ENCODE data around the gene CATSPER3.

CATSPER3 gene

GRCh38 chr5:135034236-135034962, 66.7 kb downstream of the CATSPER3 start:
- no peaks in the 10 kb centered on the region for H3K9me3 ChIP-seq (ENCODE audit: insufficient read depth, low read depth, low read length)
- peak overlapping the region; percentile 69 for H3K4me2 ChIP-seq (ENCODE audit: low read depth, low read length, poor library complexity, severe bottlenecking)
- peaks cover 55% of the 10 kb centered on the region for H3K79me2 ChIP-seq (ENCODE audit: insufficient read depth, low read length)
- H4K20me1 ChIP-seq (ENCODE audit: insufficient read depth, low read length, poor library complexity, severe bottlenecking): peaks cover 17% of the 10 kb centered on the region
- H3K4me1 ChIP-seq (ENCODE audit: insufficient read depth, low read length, poor library complexity, severe bottlenecking): peaks cover 17% of the 10 kb centered on the region
- H3K9me2 ChIP-seq (replicated peaks; ENCODE audit: low read depth, low read length): no peaks in the 10 kb centered on the region
- H3F3A ChIP-seq (ENCODE audit: low read depth): no peaks in the 10 kb centered on the region
- no peaks in the 10 kb centered on the region for H3K36me3 ChIP-seq (ENCODE audit: insufficient read depth, low read length)
- peak overlapping the region; percentile 79; the same call in 1 of the 2 replicates for H2AFZ ChIP-seq (ENCODE audit: low read length)
- peak overlapping the region; percentile 80 for H3K9ac ChIP-seq (ENCODE audit: low read depth, low read length, poor library complexity, severe bottlenecking)
- peak overlapping the region; percentile 88 for H3K4me3 ChIP-seq (ENCODE audit: low read length, poor library complexity, severe bottlenecking)
- TF ChIP-seq EZH2phosphoT487 (IDR thresholded peaks at IDR 0.05; ENCODE audit: borderline replicate concordance) (no peak), CTCF (conservative IDR thresholded peaks at IDR 0.05; ENCODE audit: low read length) (no peak)
- peaks cover 17% of the 10 kb centered on the region for H3K27me3 ChIP-seq (ENCODE audit: insufficient read depth, low read length, poor library complexity, severe bottlenecking)

- Histone ChIP-seq H3K9ac (ENCODE audit: low read depth, low read length, poor library complexity, severe bottlenecking) (peak overlapping the region; percentile 63), H3K4me3 (ENCODE audit: low read length, poor library complexity, severe bottlenecking) (peak overlapping the region; percentile 64), H2AFZ (ENCODE audit: low read length) (0 out of 2 replicates have a peak overlapping the region, but pooled peaks have one; percentile 79), H3K27me3 (ENCODE audit: insufficient read depth, low read length, poor library complexity, severe bottlenecking) (peaks cover 17% of the 10 kb centered on the region), H3F3A (ENCODE audit: low read depth) (no peaks in the 10 kb centered on the region), H3K4me2 (ENCODE audit: low read depth, low read length, poor library complexity, severe bottlenecking) (peak overlapping the region; percentile 69), H3K9me2 (replicated peaks; ENCODE audit: low read depth, low read length) (no peaks in the 10 kb centered on the region), H3K79me2 (ENCODE audit: insufficient read depth, low read length) (peaks cover 48% of the 10 kb centered on the region), H3K36me3 (ENCODE audit: insufficient read depth, low read length) (no peaks in the 10 kb centered on the region), H3K4me1 (ENCODE audit: insufficient read depth, low read length, poor library complexity, severe bottlenecking) (peaks cover 17% of the 10 kb centered on the region), H3K9me3 (ENCODE audit: insufficient read depth, low read depth, low read length) (no peaks in the 10 kb centered on the region), H4K20me1 (ENCODE audit: insufficient read depth, low read length, poor library complexity, severe bottlenecking) (peaks cover 17% of the 10 kb centered on the region)
- no peak for TF ChIP-seq CTCF (conservative IDR thresholded peaks at IDR 0.05; ENCODE audit: low read length)
- no peak for TF ChIP-seq EZH2phosphoT487 (IDR thresholded peaks at IDR 0.05; ENCODE audit: borderline replicate concordance)
Measured at GRCh38 chr5:135034963-135035677, 67.4 kb downstream of the CATSPER3 start.

GRCh38 chr5:135035678-135036030, 67.9 kb downstream of the CATSPER3 start:
- TF ChIP-seq EZH2phosphoT487 (IDR thresholded peaks at IDR 0.05; ENCODE audit: borderline replicate concordance) (no peak), CTCF (conservative IDR thresholded peaks at IDR 0.05; ENCODE audit: low read length) (no peak)
- Histone ChIP-seq H3K9ac (ENCODE audit: low read depth, low read length, poor library complexity, severe bottlenecking) (no peak overlapping the region), H3K4me2 (ENCODE audit: low read depth, low read length, poor library complexity, severe bottlenecking) (no peak overlapping the region), H3K9me3 (ENCODE audit: insufficient read depth, low read depth, low read length) (no peaks in the 10 kb centered on the region), H3K4me1 (ENCODE audit: insufficient read depth, low read length, poor library complexity, severe bottlenecking) (peaks cover 17% of the 10 kb centered on the region), H4K20me1 (ENCODE audit: insufficient read depth, low read length, poor library complexity, severe bottlenecking) (peaks cover 16% of the 10 kb centered on the region), H2AFZ (ENCODE audit: low read length) (no peak overlapping the region), H3K27me3 (ENCODE audit: insufficient read depth, low read length, poor library complexity, severe bottlenecking) (peaks cover 17% of the 10 kb centered on the region), H3K79me2 (ENCODE audit: insufficient read depth, low read length) (peaks cover 43% of the 10 kb centered on the region), H3K4me3 (ENCODE audit: low read length, poor library complexity, severe bottlenecking) (no peak overlapping the region), H3F3A (ENCODE audit: low read depth) (no peaks in the 10 kb centered on the region), H3K36me3 (ENCODE audit: insufficient read depth, low read length) (no peaks in the 10 kb centered on the region), H3K9me2 (replicated peaks; ENCODE audit: low read depth, low read length) (no peaks in the 10 kb centered on the region)

Data from Loucy (cell line).